Pancreas (tissue), 10 donors: Measurements from ENCODE around the gene ZCCHC18. TPM values are rescaled to one million over a fixed set of nuclear protein-coding genes. Genes with fewer than 3 reads are reported as not detected.

Experiments
- ATAC-seq, 4 donors: fragments of 200-7000 bp; cut with Tn5 transposase; one replicate each; pipeline versions ENCODE4 v1.8.0 to v1.9.1; 2020; ENCODE audit warnings: mild to moderate bottlenecking in 4 of 4, moderate library complexity in 4 of 4
- DNase-seq, 6 donors: peaks; one replicate each; pipeline ENCODE4 v3.0.0-alpha.2; 2020
- FAIRE-seq: peaks from 2 replicates; lab custom pipeline; 2012; peaks lifted over from hg19 to GRCh38; lab: Jason Lieb, UNC
- H3K27ac ChIP-seq, 4 donors: fragments of 200-600 bp; sonication (generic); 1 replicate in 3 of 4; 2 replicates in 1 of 4; pipeline versions ENCODE4 v1.5.0 to v1.8.0; 2020
- H3K27me3 ChIP-seq, 4 donors: fragments of 200-600 bp; one replicate each; pipeline ENCODE4 v1.8.0; 2021
- H3K36me3 ChIP-seq, 3 donors: fragments of 200-600 bp; sonication (generic) in 1 of 3; one replicate each; pipeline versions ENCODE4 v1.5.0 to v1.8.0; 2020 to 2021
- H3K4me1 ChIP-seq, 3 donors: fragments of 200-600 bp; one replicate each; pipeline ENCODE4 v1.8.0; 2021
- H3K4me3 ChIP-seq, 4 donors: fragments of 200-600 bp; sonication (generic) in 2 of 4; one replicate each; pipeline versions ENCODE4 v1.5.0 to v1.8.0; 2020 to 2021
- H3K9me3 ChIP-seq, 4 donors: fragments of 200-600 bp; one replicate each; pipeline ENCODE4 v1.8.0; 2021
- CTCF ChIP-seq, 4 donors: fragments of 200-600 bp; sonication (generic) in 3 of 4; IDR thresholded peaks; one replicate each; pipeline versions ENCODE4 v1.5.0 to v1.8.0; 2021; ENCODE audit warnings: antibody characterized with exemption in 4 of 4
- WGBS, 2 donors: extraction: QIAGEN DNeasy Blood & Tissue Kit; methylation state at CpG; one replicate each; pipeline ENCODE4 v1.1.7; 2013; 5-methylcytosine and 5-hydroxymethylcytosine counted together
- intact Hi-C, 3 donors: fragments of 100-400 bp; cut with DNase I; formaldehyde crosslinking; loops; one replicate each; pipeline versions ENCODE4 v1.11.1 to v1.14.2; 2022
- polyA plus RNA-seq, 2 donors: library from polyadenylated mRNA; stranded (reverse); fragments of 200-250 nt; gene quantifications; one replicate each; pipeline ENCODE4 v1.2.3, GENCODE V29; 2013
- total RNA-seq, 6 donors: library from RNA; stranded (reverse); fragmentation: NEBNext Ultra II Directional in 4 of 6; extraction: Animal tissue kit (Norgen Biotek cat#: 25700) in 4 of 6; gene quantifications; one replicate each; pipeline versions ENCODE4 v1.2.1 to v1.2.4, GENCODE V29; 2021 to 2023
- donor health status: healthy with polysubstance abuse.
- donor health status: DM: no; HTN: no; CAD: no; lungs with moderate emphysema.
- donor health status: DM: no; HTN: no; CAD: no.
- donor health status: control.
- donor health status: control.
- donor health status: Bipolar disorder and iron deficiency.
- donor health status: DM: yes; HTN: yes; CAD: no.
- donor health status: DM: no; HTN: no; CAD: no.
- donor health status: DM: no; HTN: no; CAD: no.
- donor health status: DM: yes; HTN: yes; CAD: no.

The ZCCHC18 gene
- total and polyA plus RNA-seq, 8 donors: 0.05 to 6.2 (median 0.80) TPM

- Histone ChIP-seq H3K9me3 (no peaks in the 10 kb centered on the region), H3K27ac (no peak overlapping the region), H3K4me3 (no peak overlapping the region), H3K36me3 (no peaks in the 10 kb centered on the region), H3K27me3 (peaks cover 0 to 5% (median 0%) of the 10 kb centered on the region in 4 donors), H3K4me1 (no peaks in the 10 kb centered on the region)
- TF ChIP-seq CTCF (IDR thresholded peaks at IDR 0.05): no peak
- intact Hi-C loops: no loop called here
- FAIRE-seq (no peak), ATAC-seq (no peak), DNase-seq (no peak)
Observed at GRCh38 chrX:104117759-104118158, 5.4 kb downstream of the ZCCHC18 start.

DNA sequence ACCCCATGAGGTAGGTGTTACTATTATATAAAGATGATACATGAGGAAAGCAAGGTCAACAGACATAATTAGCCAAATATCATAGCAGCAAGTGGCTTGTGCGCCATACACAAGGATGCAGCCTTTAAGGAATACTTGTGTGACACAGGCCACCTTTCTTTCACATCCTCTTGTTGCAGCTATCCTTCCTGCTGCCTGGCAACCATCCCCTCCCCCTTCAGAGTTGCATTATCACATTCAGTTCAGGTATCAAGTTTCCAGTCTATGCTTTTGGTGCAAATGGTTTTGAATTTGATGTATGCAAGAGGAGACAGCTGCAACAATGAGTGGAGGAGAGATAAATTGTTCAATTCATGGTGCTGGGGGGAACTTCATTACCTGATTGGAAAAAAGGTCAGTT, 6.4 kb downstream of the ZCCHC18 start:
- no peaks in the 10 kb centered on the region for H3K36me3 ChIP-seq
- intact Hi-C loops: no loop called here
- no peak overlapping the region for H3K4me3 ChIP-seq
- no peaks in the 10 kb centered on the region for H3K9me3 ChIP-seq
- no peaks in the 10 kb centered on the region for H3K4me1 ChIP-seq
- no peak overlapping the region for H3K27ac ChIP-seq
- no peak for TF ChIP-seq CTCF (IDR thresholded peaks at IDR 0.05)
- DNase-seq (no peak), ATAC-seq (no peak), FAIRE-seq (no peak)
- WGBS, 2 donors: 79 to 100% methylated on average over 1 of the region's 1 CpG
- peaks cover 0 to 5% (median 0%) of the 10 kb centered on the region in 4 donors for H3K27me3 ChIP-seq

- Histone ChIP-seq H3K9me3 (no peaks in the 10 kb centered on the region), H3K4me1 (no peaks in the 10 kb centered on the region), H3K36me3 (peaks cover 0 to 6% (median 0%) of the 10 kb centered on the region in 3 donors), H3K27ac (no peak overlapping the region), H3K4me3 (no peak overlapping the region), H3K27me3 (peaks cover 0 to 15% (median under 1%) of the 10 kb centered on the region in 4 donors)
- TF ChIP-seq CTCF (IDR thresholded peaks at IDR 0.05): no peak
- DNase-seq (no peak), ATAC-seq (no peak), FAIRE-seq (no peak)
- WGBS, 2 donors: 72 to 85% methylated on average over 5 of the region's 5 CpGs
- intact Hi-C loops: no loop called here
Observed at GRCh38 chrX:104122829-104123228, 10.5 kb downstream of the ZCCHC18 start.

DNA sequence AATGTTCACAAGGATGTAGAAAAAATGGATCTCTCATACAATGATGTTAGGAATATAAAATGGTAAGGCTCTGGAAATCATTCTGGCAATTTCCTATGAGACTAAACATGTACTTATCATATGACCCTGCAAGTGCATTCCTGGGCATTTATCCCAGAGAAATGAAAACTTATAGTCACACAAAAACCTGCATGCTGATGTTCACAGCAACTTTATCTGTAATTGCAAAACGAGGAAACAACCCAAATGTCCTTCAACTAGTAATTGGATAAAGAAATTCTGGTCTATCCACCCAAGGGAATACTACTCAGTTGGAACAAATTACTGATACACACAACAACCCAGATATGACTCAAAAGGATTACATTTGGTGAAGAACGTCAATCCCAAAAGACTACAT, 14.5 kb downstream of the ZCCHC18 start:
- Histone ChIP-seq H3K27ac (no peak overlapping the region), H3K36me3 (peaks cover 0 to 6% (median 0%) of the 10 kb centered on the region in 3 donors), H3K27me3 (peaks cover 0 to 17% (median 3%) of the 10 kb centered on the region in 4 donors), H3K4me1 (no peaks in the 10 kb centered on the region), H3K9me3 (no peaks in the 10 kb centered on the region), H3K4me3 (no peak overlapping the region)
- WGBS, 2 donors: 44 to 56% methylated on average over 2 of the region's 2 CpGs
- ATAC-seq (no peak), DNase-seq (no peak), FAIRE-seq (no peak)
- intact Hi-C loops: no loop called here
- TF ChIP-seq CTCF (IDR thresholded peaks at IDR 0.05): no peak

GRCh38 chrX:104130808-104131207, 18.5 kb downstream of the ZCCHC18 start:
- 66 to 90% methylated on average over 6 of the region's 6 CpGs for whole genome bisulfite sequencing, 2 donors
- no peaks in the 10 kb centered on the region for H3K4me1 ChIP-seq
- no peak for ATAC-seq
- no peak overlapping the region for H3K27ac ChIP-seq
- intact Hi-C loops: no loop called here
- TF ChIP-seq CTCF (IDR thresholded peaks at IDR 0.05): no peak
- H3K4me3 ChIP-seq: no peak overlapping the region
- FAIRE-seq: no peak
- peaks cover 0 to 17% (median 3%) of the 10 kb centered on the region in 4 donors for H3K27me3 ChIP-seq
- no peak for DNase-seq
- H3K36me3 ChIP-seq: peaks cover 0 to 6% (median 0%) of the 10 kb centered on the region in 3 donors
- no peaks in the 10 kb centered on the region for H3K9me3 ChIP-seq
